A673 (cell line): Measurements from ENCODE around the gene GGNBP2.

Source experiments
- EZH2 ChIP-seq: fragments of 200-600 bp; sonication (generic); IDR thresholded peaks from 2 replicates; pipeline ENCODE4 v1.6.1; 2017; ENCODE audit warnings: borderline replicate concordance, low read depth, mild to moderate bottlenecking, mixed read lengths, antibody characterized with exemption, low read length; ENCODE audit not compliant: poor library complexity, severe bottlenecking
- TF ChIP-seq, protein P1 (sequence below): fragments of 300-800, 200-600 bp; sonication (generic); conservative IDR thresholded peaks from 2 replicates; pipeline ENCODE4 v1.5.1; 2017; ENCODE audit warnings: low read depth, mild to moderate bottlenecking, antibody characterized with exemption, low read length, moderate library complexity, mixed read lengths

DNA sequence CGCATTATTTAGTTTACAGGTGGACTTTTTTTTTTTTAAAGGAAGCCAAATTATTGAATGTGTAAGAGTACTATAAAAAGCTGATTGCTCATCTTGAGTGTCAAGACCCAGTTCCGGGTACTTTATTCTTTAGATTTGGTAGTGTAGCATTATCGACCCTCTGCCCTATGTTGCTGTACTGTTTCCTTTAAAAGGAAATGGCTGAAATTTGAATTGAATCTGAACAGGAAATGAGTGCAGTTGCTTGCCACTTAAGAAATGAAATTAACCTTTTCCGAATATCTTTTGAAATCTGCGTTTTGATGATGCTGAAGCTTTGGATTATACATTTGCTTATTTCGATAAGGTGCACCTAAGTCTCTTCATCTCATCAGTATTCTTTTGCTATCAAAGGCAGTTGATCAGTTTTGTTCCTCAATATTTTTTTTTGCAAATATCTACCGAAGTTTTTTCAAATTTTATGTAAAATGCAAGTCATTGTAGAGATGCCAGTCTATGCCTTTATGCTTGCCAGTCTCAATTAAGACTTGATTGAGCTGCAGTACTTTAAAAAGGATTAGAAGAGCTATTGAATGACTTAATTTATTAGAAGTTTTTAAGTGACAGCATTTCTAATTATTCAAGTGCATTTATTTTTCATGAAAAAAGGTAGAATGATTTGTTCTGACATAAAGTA, 1.8 kb downstream of the GGNBP2 start:
- TF ChIP-seq, protein P1, sequence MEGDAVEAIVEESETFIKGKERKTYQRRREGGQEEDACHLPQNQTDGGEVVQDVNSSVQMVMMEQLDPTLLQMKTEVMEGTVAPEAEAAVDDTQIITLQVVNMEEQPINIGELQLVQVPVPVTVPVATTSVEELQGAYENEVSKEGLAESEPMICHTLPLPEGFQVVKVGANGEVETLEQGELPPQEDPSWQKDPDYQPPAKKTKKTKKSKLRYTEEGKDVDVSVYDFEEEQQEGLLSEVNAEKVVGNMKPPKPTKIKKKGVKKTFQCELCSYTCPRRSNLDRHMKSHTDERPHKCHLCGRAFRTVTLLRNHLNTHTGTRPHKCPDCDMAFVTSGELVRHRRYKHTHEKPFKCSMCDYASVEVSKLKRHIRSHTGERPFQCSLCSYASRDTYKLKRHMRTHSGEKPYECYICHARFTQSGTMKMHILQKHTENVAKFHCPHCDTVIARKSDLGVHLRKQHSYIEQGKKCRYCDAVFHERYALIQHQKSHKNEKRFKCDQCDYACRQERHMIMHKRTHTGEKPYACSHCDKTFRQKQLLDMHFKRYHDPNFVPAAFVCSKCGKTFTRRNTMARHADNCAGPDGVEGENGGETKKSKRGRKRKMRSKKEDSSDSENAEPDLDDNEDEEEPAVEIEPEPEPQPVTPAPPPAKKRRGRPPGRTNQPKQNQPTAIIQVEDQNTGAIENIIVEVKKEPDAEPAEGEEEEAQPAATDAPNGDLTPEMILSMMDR: no peak
- no peak for TF ChIP-seq EZH2
